Sigmoid colon (tissue), 3 donors: ENCODE measurements around the gene TSPAN9.

Experiments used
- CTCF ChIP-seq, 4 experiments: fragments of 450-650 bp in 3 of 4; fragments of 200-600 bp in 1 of 4; IDR thresholded peaks; one replicate each; pipeline ENCODE4 v1.5.1; 2016 to 2019; ENCODE audit warnings: antibody characterized with exemption in 4 of 4, mild to moderate bottlenecking in 3 of 4, moderate library complexity in 2 of 4
- POLR2A ChIP-seq, 2 donors: fragments of 450-650 bp; IDR thresholded peaks; one replicate each; pipeline ENCODE4 v1.6.1; 2016; ENCODE audit warnings: antibody characterized with exemption in 2 of 2, mild to moderate bottlenecking in 2 of 2, moderate library complexity in 2 of 2

GRCh38 chr12:3193131-3193530 is 116.0 kb downstream of the TSPAN9 start:
- TF ChIP-seq CTCF (IDR thresholded peaks at IDR 0.05) (no peak), POLR2A (IDR thresholded peaks at IDR 0.05) (no peak)
